Measurements from ENCODE around the gene RGS21. TPM values are rescaled to one million over a fixed set of nuclear protein-coding genes. Genes with fewer than 3 reads are reported as not detected.

The RGS21 gene
- total RNA-seq, 1 experiment from 2014 or later = not detected

DNA sequence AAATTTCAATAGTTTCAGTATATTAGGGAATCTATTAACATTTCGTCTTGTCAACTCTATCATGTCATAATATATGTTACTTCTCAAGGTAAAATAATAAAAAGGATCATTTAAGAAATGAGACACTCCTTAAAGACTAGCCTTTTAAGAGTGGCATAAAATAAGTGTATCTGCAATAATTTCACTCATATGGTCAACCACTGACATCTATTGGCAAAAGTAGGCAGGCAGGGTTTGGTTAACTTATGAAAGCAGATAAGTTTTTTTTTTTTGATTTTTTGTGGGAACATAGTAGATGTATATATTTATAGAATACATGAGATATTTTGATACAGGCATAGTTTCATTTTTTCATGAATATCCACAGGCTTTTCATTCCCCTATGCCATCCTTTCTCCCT lies 5.5 kb upstream of the RGS21 start:
- ATAC-seq = peak; percentile 36; the same call in 1 of the 2 replicates
- no peaks in the 10 kb centered on the region for H3K9me3 ChIP-seq (ENCODE audit: control insufficient read depth in 1 of 2, insufficient read depth in 1 of 2, low read depth in 1 of 2, low read length in 2 of 2)
- H3K79me2 ChIP-seq (ENCODE audit: insufficient read depth, low read length) = no peaks in the 10 kb centered on the region
- H3K36me3 ChIP-seq (ENCODE audit: control insufficient read depth in 1 of 2, insufficient read depth in 2 of 2, low read length in 2 of 2) = no peaks in the 10 kb centered on the region
- no peak overlapping the region for H3K4me2 ChIP-seq (ENCODE audit: low read length)
- BruUV-seq (replicated peaks) = no TSS peak
- ChIA-PET RAD21 (ENCODE audit: low non-redundant PET in 1 of 2, low total read pairs in 2 of 2, uncharacterized antibody in 2 of 2, unreplicated experiment in 2 of 2) (no interaction called here), POLR2A (no interaction called here), CTCF (no interaction called here)
- TF ChIP-seq SP1 (IDR thresholded peaks at IDR 0.05; ENCODE audit: low read depth) (no peak), RAD21 (IDR thresholded peaks at IDR 0.05; ENCODE audit: low read depth) (peak; percentile 74)
- TF ChIP-seq, protein P1, sequence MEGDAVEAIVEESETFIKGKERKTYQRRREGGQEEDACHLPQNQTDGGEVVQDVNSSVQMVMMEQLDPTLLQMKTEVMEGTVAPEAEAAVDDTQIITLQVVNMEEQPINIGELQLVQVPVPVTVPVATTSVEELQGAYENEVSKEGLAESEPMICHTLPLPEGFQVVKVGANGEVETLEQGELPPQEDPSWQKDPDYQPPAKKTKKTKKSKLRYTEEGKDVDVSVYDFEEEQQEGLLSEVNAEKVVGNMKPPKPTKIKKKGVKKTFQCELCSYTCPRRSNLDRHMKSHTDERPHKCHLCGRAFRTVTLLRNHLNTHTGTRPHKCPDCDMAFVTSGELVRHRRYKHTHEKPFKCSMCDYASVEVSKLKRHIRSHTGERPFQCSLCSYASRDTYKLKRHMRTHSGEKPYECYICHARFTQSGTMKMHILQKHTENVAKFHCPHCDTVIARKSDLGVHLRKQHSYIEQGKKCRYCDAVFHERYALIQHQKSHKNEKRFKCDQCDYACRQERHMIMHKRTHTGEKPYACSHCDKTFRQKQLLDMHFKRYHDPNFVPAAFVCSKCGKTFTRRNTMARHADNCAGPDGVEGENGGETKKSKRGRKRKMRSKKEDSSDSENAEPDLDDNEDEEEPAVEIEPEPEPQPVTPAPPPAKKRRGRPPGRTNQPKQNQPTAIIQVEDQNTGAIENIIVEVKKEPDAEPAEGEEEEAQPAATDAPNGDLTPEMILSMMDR (IDR thresholded peaks at IDR 0.05 in 2 of 3, conservative IDR thresholded peaks at IDR 0.05 in 1 of 3; ENCODE audit: borderline replicate concordance in 1 of 3, insufficient read depth in 1 of 3, low read depth in 2 of 3, low read length in 2 of 3) = peak; percentile 26 to 63 (median 37); a peak in 4 of 6 replicates
- no peak overlapping the region for H3K4me3 ChIP-seq (replicated peaks in 1 of 2; ENCODE audit: low read depth in 1 of 2, low read length in 2 of 2)
- no peaks in the 10 kb centered on the region for H4K20me1 ChIP-seq (ENCODE audit: insufficient read depth)
- H3K4me1 ChIP-seq (ENCODE audit: control insufficient read depth in 1 of 2, insufficient read depth in 2 of 2, low read length in 2 of 2) = no peaks in the 10 kb centered on the region
- H2AFZ ChIP-seq (ENCODE audit: low read depth, low read length, poor library complexity, severe bottlenecking) = no peak overlapping the region
- no peak overlapping the region for H3K27ac ChIP-seq (ENCODE audit: low read depth, low read length)
- H3K27me3 ChIP-seq (ENCODE audit: insufficient read depth, low read length) = no peaks in the 10 kb centered on the region
- intact Hi-C loops (cut with micrococcal nuclease) = loop anchor here (10.0 kb wide), 2 partner anchors 316 to 1676 kb away; no protein-coding TSS in a partner anchor
- H3K9ac ChIP-seq (ENCODE audit: low read length) = no peak overlapping the region
- no peaks in the 10 kb centered on the region for H3K9me2 ChIP-seq (ENCODE audit: insufficient read depth)
- DNase-seq (ENCODE audit: low read depth, low spot score) = peak; percentile 31

DNA sequence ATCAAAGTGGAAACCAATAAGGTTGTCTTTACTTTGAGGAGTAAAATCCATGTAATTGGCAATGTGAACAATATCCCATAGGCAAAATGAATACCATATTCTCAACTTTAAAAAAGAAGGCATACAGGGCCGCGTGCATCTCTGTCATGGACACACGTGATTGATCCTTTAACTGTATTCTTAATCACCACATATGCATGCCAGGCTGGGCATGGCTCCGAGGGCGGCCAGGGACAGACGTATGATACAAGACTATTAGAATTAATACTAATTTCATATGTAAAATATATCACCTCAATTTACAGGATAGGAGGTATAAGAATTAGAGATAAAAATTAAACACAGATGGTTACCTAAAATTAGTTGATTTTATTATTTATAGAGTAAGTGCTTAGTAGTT lies 11.2 kb downstream of the RGS21 start:
- Histone ChIP-seq H3K9me3 (ENCODE audit: control insufficient read depth in 1 of 2, insufficient read depth in 1 of 2, low read depth in 1 of 2, low read length in 2 of 2) (no peaks in the 10 kb centered on the region), H2AFZ (ENCODE audit: low read depth, low read length, poor library complexity, severe bottlenecking) (no peak overlapping the region), H3K4me2 (ENCODE audit: low read length) (no peak overlapping the region), H3K4me1 (ENCODE audit: control insufficient read depth in 1 of 2, insufficient read depth in 2 of 2, low read length in 2 of 2) (no peaks in the 10 kb centered on the region), H3K4me3 (replicated peaks in 1 of 2; ENCODE audit: low read depth in 1 of 2, low read length in 2 of 2) (no peak overlapping the region), H4K20me1 (ENCODE audit: insufficient read depth) (no peaks in the 10 kb centered on the region), H3K79me2 (ENCODE audit: insufficient read depth, low read length) (no peaks in the 10 kb centered on the region), H3K9me2 (ENCODE audit: insufficient read depth) (no peaks in the 10 kb centered on the region), H3K27ac (ENCODE audit: low read depth, low read length) (no peak overlapping the region), H3K27me3 (ENCODE audit: insufficient read depth, low read length) (no peaks in the 10 kb centered on the region), H3K9ac (ENCODE audit: low read length) (no peak overlapping the region), H3K36me3 (ENCODE audit: control insufficient read depth in 1 of 2, insufficient read depth in 2 of 2, low read length in 2 of 2) (no peaks in the 10 kb centered on the region)
- TF ChIP-seq POLR2AphosphoS5 (IDR thresholded peaks at IDR 0.05; ENCODE audit: low read depth, low read length) (no peak), EZH2 (IDR thresholded peaks at IDR 0.05) (no peak), JUND (IDR thresholded peaks at IDR 0.05) (no peak), ELF1 (IDR thresholded peaks at IDR 0.05; ENCODE audit: borderline replicate concordance, low read depth) (no peak)
- ChIA-PET RAD21 (ENCODE audit: low non-redundant PET in 1 of 2, low total read pairs in 2 of 2, uncharacterized antibody in 2 of 2, unreplicated experiment in 2 of 2) (no interaction called here), CTCF (no interaction called here), POLR2A (no interaction called here)
- no TSS peak for BruUV-seq (replicated peaks)
- intact Hi-C loops (cut with micrococcal nuclease) = no loop called here
- ATAC-seq (no peak), DNase-seq (ENCODE audit: low read depth, low spot score) (no peak)
